Panc1 (cell line): ENCODE results near the gene SLC2A4. TPM values are rescaled to one million over a fixed set of nuclear protein-coding genes. Genes with fewer than 3 reads are reported as not detected.

Experiments
- ATAC-seq: fragments of 200-7000 bp; cut with Tn5 transposase; 2 replicates; pipeline ENCODE4 v1.9.1; 2020; ENCODE audit warnings: mild to moderate bottlenecking, moderate library complexity
- BruUV-seq: library from RNA; stranded (reverse); fragments of 400-500 nt; replicated peaks from 2 replicates; lab custom pipeline; 2021; lab: Mats Ljungman, UMichigan
- CTCF ChIA-PET: fragments of 300-600 bp; sonication (Branson Sonifier 250); formaldehyde crosslinking; loops from one replicate; lab custom pipeline; 2022; ENCODE audit warnings: antibody characterized with exemption; lab: Charles Lee
- POLR2A ChIA-PET: fragments of 300-600 bp; sonication (Branson Sonifier 250); formaldehyde crosslinking; loops from one replicate; lab custom pipeline; 2022; ENCODE audit warnings: antibody characterized with exemption; lab: Charles Lee
- DNase-seq: peaks from one replicate; pipeline ENCODE4 v3.0.0-alpha.2; 2010; ENCODE audit warnings: low read depth, low spot score
- H3K27ac ChIP-seq: 2 replicates; pipeline ENCODE4 v1.5.1; 2011; ENCODE audit warnings: mild to moderate bottlenecking, low read length, inconsistent platforms
- H3K27me3 ChIP-seq: fragments of 200-500 bp; sonication (Bioruptor generic); 2 replicates; pipeline ENCODE4 v1.6.0; 2014; ENCODE audit warnings: low read length, inconsistent platforms; ENCODE audit not compliant: control insufficient read depth, insufficient read depth
- H3K36me3 ChIP-seq: fragments of 200-500 bp; sonication (Bioruptor generic); 2 replicates; pipeline ENCODE4 v1.5.1; 2014; ENCODE audit warnings: inconsistent platforms, mild to moderate bottlenecking, low read length, moderate library complexity; ENCODE audit not compliant: control insufficient read depth, insufficient read depth
- H3K4me1 ChIP-seq: 2 replicates; pipeline ENCODE4 v1.5.1; 2011; ENCODE audit warnings: inconsistent platforms, mild to moderate bottlenecking, low read length, moderate library complexity; ENCODE audit not compliant: control insufficient read depth, insufficient read depth
- H3K4me3 ChIP-seq, 2 experiments: 2 replicates each; pipeline ENCODE4 v1.5.1; 2011 to 2012; ENCODE audit warnings: low read depth in 2 of 2, low read length in 2 of 2, mild to moderate bottlenecking in 2 of 2, inconsistent platforms in 1 of 2, moderate library complexity in 1 of 2
- H3K9me3 ChIP-seq: fragments of 200-500 bp; sonication (Bioruptor generic); 2 replicates; pipeline ENCODE4 v1.5.1; 2014; ENCODE audit warnings: low read depth, mild to moderate bottlenecking, inconsistent platforms, low read length, moderate library complexity; ENCODE audit not compliant: control insufficient read depth, insufficient read depth
- POLR2AphosphoS5 ChIP-seq: IDR thresholded peaks from 2 replicates; pipeline ENCODE4 v1.6.1; 2012; ENCODE audit warnings: mild to moderate bottlenecking, low read depth, low read length, moderate library complexity
- SIN3A ChIP-seq: IDR thresholded peaks from 2 replicates; pipeline ENCODE4 v1.6.1; 2012; ENCODE audit warnings: low read depth, mild to moderate bottlenecking, low read length, moderate library complexity, borderline replicate concordance; ENCODE audit not compliant: insufficient read depth
- TCF7L2 ChIP-seq: IDR thresholded peaks from 2 replicates; pipeline ENCODE4 v1.6.1; 2011; ENCODE audit warnings: mild to moderate bottlenecking, low read depth, low read length, inconsistent platforms
- in situ Hi-C: cut with HindIII; loops from 2 replicates; pipeline ENCODE4 v1.10.0; 2016; ENCODE audit warnings: low sequenced_read_pairs, low pct_unique_long_range_greater_than_20kb
- intact Hi-C: fragments of 100-400 bp; cut with micrococcal nuclease; formaldehyde crosslinking; loops from one replicate; pipeline ENCODE4 v1.10.0; 2022; ENCODE audit not compliant: unreplicated experiment
- total RNA-seq: library from RNA; stranded (reverse); gene quantifications from one replicate; pipeline ENCODE4 v1.2.1, GENCODE V29; 2021; ENCODE audit not compliant: unreplicated experiment
- TF ChIP-seq, protein P1 (sequence below), 2 experiments: IDR thresholded peaks; 2 replicates each; pipeline ENCODE4 v1.6.1; 2011 to 2012; ENCODE audit warnings: low read depth in 2 of 2, control low read depth in 1 of 2, low read length in 1 of 2, mild to moderate bottlenecking in 1 of 2, moderate library complexity in 1 of 2; ENCODE audit not compliant: insufficient read depth in 1 of 2
- TF ChIP-seq, protein P2 (sequence below): fragments of 450-650 bp; IDR thresholded peaks from 2 replicates; pipeline ENCODE4 v1.5.1; 2017; ENCODE audit warnings: mild to moderate bottlenecking

Gene SLC2A4
- total RNA-seq, 1 experiment from 2014 or later: 0.31 TPM

DNA sequence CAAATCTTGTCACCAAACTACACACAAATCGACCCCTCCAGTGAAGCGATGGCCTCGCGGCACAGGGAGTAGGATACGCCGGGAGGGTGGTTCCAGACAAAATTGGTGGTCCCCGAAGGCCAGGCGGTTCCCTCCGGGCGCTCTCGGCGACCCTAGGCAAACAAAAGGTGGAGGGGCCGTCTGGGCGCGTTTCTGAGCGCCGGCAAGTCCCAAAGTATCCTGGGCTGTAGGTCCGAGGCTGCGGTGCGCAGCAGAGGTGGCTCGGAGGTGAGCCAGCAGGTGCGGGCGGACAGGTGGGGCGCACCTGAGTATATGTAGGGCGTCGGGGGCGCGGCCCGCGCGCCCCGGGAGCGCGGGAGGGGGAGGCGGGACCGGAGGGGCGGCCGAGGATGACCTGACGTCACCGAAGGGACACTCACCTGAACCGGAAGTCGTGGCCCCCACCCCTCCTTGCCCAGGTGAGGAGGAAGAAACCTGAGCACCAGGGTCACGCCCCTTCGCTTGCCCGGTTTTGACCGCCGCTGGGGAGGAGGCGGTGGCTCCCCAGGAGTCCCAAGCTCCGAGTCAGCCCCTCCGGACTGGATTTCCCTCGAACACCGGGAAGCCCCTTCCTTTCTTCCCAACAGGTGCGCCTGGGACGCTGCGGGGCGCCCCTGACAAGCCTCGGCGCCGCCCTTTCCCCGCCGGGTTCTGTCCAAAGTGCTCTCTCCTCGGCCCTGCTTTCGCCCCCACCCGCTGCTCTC, 19.2 kb upstream of the SLC2A4 start, which contains the start of gene CLDN7:
Gene CLDN7 (minus strand): TSS at position 287 of the 743 bp plus-strand sequence. CDS start 435 bp downstream, outside the sequence.
- H3K27me3 ChIP-seq: no peaks in the 10 kb centered on the region
- H3K36me3 ChIP-seq: peaks cover 3% of the 10 kb centered on the region
- intact Hi-C loops: no loop called here
- POLR2A ChIA-PET: interaction anchor here (0.7 kb wide), 1 partner anchor 29 kb away, joined by 11 read pairs; no protein-coding TSS in a partner anchor
- no peak for ATAC-seq
- BruUV-seq: TSS peak; percentile 90
- TF ChIP-seq SIN3A (no peak), POLR2AphosphoS5 (no peak), TCF7L2 (no peak)
- TF ChIP-seq, protein P1, sequence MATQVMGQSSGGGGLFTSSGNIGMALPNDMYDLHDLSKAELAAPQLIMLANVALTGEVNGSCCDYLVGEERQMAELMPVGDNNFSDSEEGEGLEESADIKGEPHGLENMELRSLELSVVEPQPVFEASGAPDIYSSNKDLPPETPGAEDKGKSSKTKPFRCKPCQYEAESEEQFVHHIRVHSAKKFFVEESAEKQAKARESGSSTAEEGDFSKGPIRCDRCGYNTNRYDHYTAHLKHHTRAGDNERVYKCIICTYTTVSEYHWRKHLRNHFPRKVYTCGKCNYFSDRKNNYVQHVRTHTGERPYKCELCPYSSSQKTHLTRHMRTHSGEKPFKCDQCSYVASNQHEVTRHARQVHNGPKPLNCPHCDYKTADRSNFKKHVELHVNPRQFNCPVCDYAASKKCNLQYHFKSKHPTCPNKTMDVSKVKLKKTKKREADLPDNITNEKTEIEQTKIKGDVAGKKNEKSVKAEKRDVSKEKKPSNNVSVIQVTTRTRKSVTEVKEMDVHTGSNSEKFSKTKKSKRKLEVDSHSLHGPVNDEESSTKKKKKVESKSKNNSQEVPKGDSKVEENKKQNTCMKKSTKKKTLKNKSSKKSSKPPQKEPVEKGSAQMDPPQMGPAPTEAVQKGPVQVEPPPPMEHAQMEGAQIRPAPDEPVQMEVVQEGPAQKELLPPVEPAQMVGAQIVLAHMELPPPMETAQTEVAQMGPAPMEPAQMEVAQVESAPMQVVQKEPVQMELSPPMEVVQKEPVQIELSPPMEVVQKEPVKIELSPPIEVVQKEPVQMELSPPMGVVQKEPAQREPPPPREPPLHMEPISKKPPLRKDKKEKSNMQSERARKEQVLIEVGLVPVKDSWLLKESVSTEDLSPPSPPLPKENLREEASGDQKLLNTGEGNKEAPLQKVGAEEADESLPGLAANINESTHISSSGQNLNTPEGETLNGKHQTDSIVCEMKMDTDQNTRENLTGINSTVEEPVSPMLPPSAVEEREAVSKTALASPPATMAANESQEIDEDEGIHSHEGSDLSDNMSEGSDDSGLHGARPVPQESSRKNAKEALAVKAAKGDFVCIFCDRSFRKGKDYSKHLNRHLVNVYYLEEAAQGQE (IDR thresholded peaks at IDR 0.05; ENCODE audit: insufficient read depth in 1 of 2, low read depth in 2 of 2, low read length in 1 of 2): no peak
- TF ChIP-seq, protein P2, sequence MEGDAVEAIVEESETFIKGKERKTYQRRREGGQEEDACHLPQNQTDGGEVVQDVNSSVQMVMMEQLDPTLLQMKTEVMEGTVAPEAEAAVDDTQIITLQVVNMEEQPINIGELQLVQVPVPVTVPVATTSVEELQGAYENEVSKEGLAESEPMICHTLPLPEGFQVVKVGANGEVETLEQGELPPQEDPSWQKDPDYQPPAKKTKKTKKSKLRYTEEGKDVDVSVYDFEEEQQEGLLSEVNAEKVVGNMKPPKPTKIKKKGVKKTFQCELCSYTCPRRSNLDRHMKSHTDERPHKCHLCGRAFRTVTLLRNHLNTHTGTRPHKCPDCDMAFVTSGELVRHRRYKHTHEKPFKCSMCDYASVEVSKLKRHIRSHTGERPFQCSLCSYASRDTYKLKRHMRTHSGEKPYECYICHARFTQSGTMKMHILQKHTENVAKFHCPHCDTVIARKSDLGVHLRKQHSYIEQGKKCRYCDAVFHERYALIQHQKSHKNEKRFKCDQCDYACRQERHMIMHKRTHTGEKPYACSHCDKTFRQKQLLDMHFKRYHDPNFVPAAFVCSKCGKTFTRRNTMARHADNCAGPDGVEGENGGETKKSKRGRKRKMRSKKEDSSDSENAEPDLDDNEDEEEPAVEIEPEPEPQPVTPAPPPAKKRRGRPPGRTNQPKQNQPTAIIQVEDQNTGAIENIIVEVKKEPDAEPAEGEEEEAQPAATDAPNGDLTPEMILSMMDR: no peak
- in situ Hi-C loops: no loop called here
- peak within 1 kb of the TSS; percentile 81 for H3K27ac ChIP-seq
- no peak for DNase-seq
- H3K4me3 ChIP-seq: peak within 1 kb of the TSS; percentile 50 to 65
- CTCF ChIA-PET: no interaction called here
- peaks cover 22% of the 10 kb centered on the region for H3K4me1 ChIP-seq
- no peaks in the 10 kb centered on the region for H3K9me3 ChIP-seq

DNA sequence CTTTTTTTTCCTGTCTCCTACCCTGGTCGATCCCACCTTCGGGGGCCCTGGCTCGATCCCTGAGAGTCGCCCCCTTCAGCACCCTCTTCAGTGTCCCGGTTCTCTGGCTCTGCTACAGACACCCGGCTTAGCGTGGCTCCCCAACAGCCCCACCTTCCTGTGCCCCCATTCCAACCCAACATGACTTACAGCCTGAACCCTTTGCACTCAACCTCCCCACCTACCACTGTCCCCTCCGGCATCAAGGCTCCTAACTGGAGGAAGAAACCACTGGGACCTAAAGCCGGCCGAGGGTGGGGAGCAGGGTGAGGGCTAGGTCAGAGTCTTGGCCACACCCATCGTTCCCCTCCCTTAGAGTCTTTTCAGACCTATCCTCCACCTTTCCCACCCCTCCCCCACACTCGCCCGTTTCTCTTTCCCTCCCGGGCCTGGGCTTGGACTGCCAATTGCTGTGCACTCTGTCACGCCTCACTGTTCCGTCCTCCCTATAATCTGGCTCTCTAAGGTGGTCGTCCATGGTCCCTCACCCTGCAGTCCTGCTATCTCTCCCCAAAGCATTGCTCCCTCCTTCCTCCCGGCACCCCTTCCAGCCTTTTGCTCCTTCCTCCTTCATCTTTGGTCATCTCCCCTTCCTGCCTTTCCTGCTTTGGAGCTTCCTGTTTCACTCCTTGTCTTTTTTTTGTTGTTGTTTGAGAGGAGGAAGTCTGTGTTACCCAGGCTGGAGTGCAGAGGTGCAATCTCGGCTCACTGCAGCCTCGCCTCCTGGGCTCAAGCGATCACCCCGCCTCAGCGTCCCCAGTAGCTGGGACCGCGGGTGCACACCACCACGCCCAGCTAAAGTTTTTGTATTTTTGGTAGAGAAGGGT, 18.4 kb upstream of the SLC2A4 start:
- CTCF ChIA-PET: interaction anchor here (0.6 kb wide), 1 partner anchor 197 kb away, joined by 10 read pairs; no protein-coding TSS in a partner anchor
- Histone ChIP-seq H3K27me3 (no peaks in the 10 kb centered on the region), H3K4me1 (peaks cover 22% of the 10 kb centered on the region), H3K27ac (peak overlapping the region; percentile 81), H3K36me3 (peaks cover 3% of the 10 kb centered on the region), H3K9me3 (no peaks in the 10 kb centered on the region), H3K4me3 (peak overlapping the region; percentile 50 to 65)
- POLR2A ChIA-PET: no interaction called here
- in situ Hi-C loops (no loop called here), intact Hi-C loops (no loop called here)
- peak; percentile 63 for ATAC-seq
- no TSS peak for BruUV-seq
- no peak for DNase-seq
- TF ChIP-seq POLR2AphosphoS5 (peak; percentile 54; the same call in 1 of the 2 replicates), SIN3A (0 out of 2 replicates have a peak, but pooled peaks have one; percentile 20), TCF7L2 (no peak)
- TF ChIP-seq, protein P1 (IDR thresholded peaks at IDR 0.05; ENCODE audit: insufficient read depth in 1 of 2, low read depth in 2 of 2, low read length in 1 of 2): no peak
- TF ChIP-seq, protein P2: no peak
